Measurements from ENCODE around the gene FEN1. TPM values are rescaled to one million over a fixed set of nuclear protein-coding genes. Genes with fewer than 3 reads are reported as not detected.

FEN1 gene
- total RNA-seq, 1 experiment from 2014 or later: 86.1 TPM

GRCh38 chr11:61778357-61778886 is 14.3 kb upstream of the FEN1 start:
- Histone ChIP-seq H3K36me3 (ENCODE audit: control insufficient read depth, insufficient read depth, low read length) (peaks cover 7% of the 10 kb centered on the region), H3K9me3 (no peaks in the 10 kb centered on the region), H3K4me3 (ENCODE audit: low read depth, low read length) (no peak overlapping the region), H3K4me1 (no peaks in the 10 kb centered on the region), H3K27me3 (replicated peaks; ENCODE audit: control insufficient read depth, insufficient read depth, low read length) (no peaks in the 10 kb centered on the region)
- no peak for TF ChIP-seq CTCF (IDR thresholded peaks at IDR 0.05; ENCODE audit: insufficient read depth in 1 of 2, low read depth in 1 of 2, low read length in 1 of 2, severe bottlenecking in 1 of 2, unreplicated experiment in 1 of 2)
- Mint-ChIP-seq H3K27ac (ENCODE audit: unreplicated experiment) (peak overlapping the region; percentile 80), H3K9me3 (ENCODE audit: unreplicated experiment) (no peaks in the 10 kb centered on the region), H3K27me3 (ENCODE audit: insufficient read depth, unreplicated experiment) (no peaks in the 10 kb centered on the region), H3K4me1 (ENCODE audit: low read depth, unreplicated experiment) (peaks cover 1% of the 10 kb centered on the region), H3K36me3 (ENCODE audit: insufficient read depth, unreplicated experiment) (peaks cover 85% of the 10 kb centered on the region), H3K4me3 (ENCODE audit: unreplicated experiment) (no peak overlapping the region)
- CTCF ChIA-PET: interaction anchor here (1.1 to 2.3 kb wide), 3 partner anchors 10 to 31 kb away, joined by 3 to 8 read pairs (median 6); no protein-coding TSS in a partner anchor
- no peak for DNase-seq
- intact Hi-C loops (cut with micrococcal nuclease; ENCODE audit: unreplicated experiment): no loop called here
- POLR2A ChIA-PET: no interaction called here
- no TSS peak for BruUV-seq (replicated peaks)

- DNase-seq: no peak
- Mint-ChIP-seq H3K4me1 (ENCODE audit: low read depth, unreplicated experiment) (no peaks in the 10 kb centered on the region), H3K4me3 (ENCODE audit: unreplicated experiment) (no peak overlapping the region), H3K36me3 (ENCODE audit: insufficient read depth, unreplicated experiment) (peaks cover 85% of the 10 kb centered on the region), H3K27me3 (ENCODE audit: insufficient read depth, unreplicated experiment) (no peaks in the 10 kb centered on the region), H3K9me3 (ENCODE audit: unreplicated experiment) (no peaks in the 10 kb centered on the region), H3K27ac (ENCODE audit: unreplicated experiment) (peak overlapping the region; percentile 80)
- intact Hi-C loops (cut with micrococcal nuclease; ENCODE audit: unreplicated experiment): no loop called here
- POLR2A ChIA-PET: no interaction called here
- peaks cover 7% of the 10 kb centered on the region for H3K36me3 ChIP-seq (ENCODE audit: control insufficient read depth, insufficient read depth, low read length)
- CTCF ChIA-PET: interaction anchor here (1.0 to 2.3 kb wide), 4 partner anchors 9 to 31 kb away, joined by 3 to 8 read pairs (median 4); no protein-coding TSS in a partner anchor
- H3K27me3 ChIP-seq (replicated peaks; ENCODE audit: control insufficient read depth, insufficient read depth, low read length): no peaks in the 10 kb centered on the region
- no peaks in the 10 kb centered on the region for H3K4me1 ChIP-seq
- H3K9me3 ChIP-seq: no peaks in the 10 kb centered on the region
- BruUV-seq (replicated peaks): no TSS peak
- TF ChIP-seq CTCF (IDR thresholded peaks at IDR 0.05; ENCODE audit: insufficient read depth in 1 of 2, low read depth in 1 of 2, low read length in 1 of 2, severe bottlenecking in 1 of 2, unreplicated experiment in 1 of 2): no peak
- no peak overlapping the region for H3K4me3 ChIP-seq (ENCODE audit: low read depth, low read length)
Observed at GRCh38 chr11:61778920-61779650, 13.6 kb upstream of the FEN1 start.

GRCh38 chr11:61779666-61780525 is 12.8 kb upstream of the FEN1 start:
- Histone ChIP-seq H3K27me3 (replicated peaks; ENCODE audit: control insufficient read depth, insufficient read depth, low read length) (no peaks in the 10 kb centered on the region), H3K9me3 (no peaks in the 10 kb centered on the region), H3K4me1 (no peaks in the 10 kb centered on the region), H3K36me3 (ENCODE audit: control insufficient read depth, insufficient read depth, low read length) (peaks cover 8% of the 10 kb centered on the region), H3K4me3 (ENCODE audit: low read depth, low read length) (no peak overlapping the region)
- Mint-ChIP-seq H3K27ac (ENCODE audit: unreplicated experiment) (no peak overlapping the region), H3K36me3 (ENCODE audit: insufficient read depth, unreplicated experiment) (peaks cover 85% of the 10 kb centered on the region), H3K9me3 (ENCODE audit: unreplicated experiment) (no peaks in the 10 kb centered on the region), H3K4me3 (ENCODE audit: unreplicated experiment) (no peak overlapping the region), H3K4me1 (ENCODE audit: low read depth, unreplicated experiment) (no peaks in the 10 kb centered on the region), H3K27me3 (ENCODE audit: insufficient read depth, unreplicated experiment) (no peaks in the 10 kb centered on the region)
- no TSS peak for BruUV-seq (replicated peaks)
- ChIA-PET CTCF (interaction anchor here (0.9 to 2.2 kb wide), 3 partner anchors 29 to 32 kb away, joined by 3 to 8 read pairs (median 3); no protein-coding TSS in a partner anchor), POLR2A (interaction anchor here (0.9 kb wide), 1 partner anchor 33 kb away, joined by 3 read pairs; no protein-coding TSS in a partner anchor)
- no peak for DNase-seq
- intact Hi-C loops (cut with micrococcal nuclease; ENCODE audit: unreplicated experiment): no loop called here
- TF ChIP-seq CTCF (IDR thresholded peaks at IDR 0.05; ENCODE audit: insufficient read depth in 1 of 2, low read depth in 1 of 2, low read length in 1 of 2, severe bottlenecking in 1 of 2, unreplicated experiment in 1 of 2): no peak

All from Caco-2 (cell line).